22Rv1 (cell line): Measurements from ENCODE around the gene EPB41L4B.
"Not testable (repeated sequence)": the region's sequence is repeated elsewhere in the genome, so short reads cannot be mapped to it uniquely, and the experiment has no call there.

ENCODE experiments used
- ZFX ChIP-seq: fragments of 450-650 bp; IDR thresholded peaks from 2 replicates; pipeline ENCODE4 v1.6.1; 2017; ENCODE audit warnings: antibody characterized with exemption, borderline replicate concordance
- TF ChIP-seq, protein P1 (sequence below): fragments of 450-650 bp; IDR thresholded peaks from 2 replicates; pipeline ENCODE4 v1.5.1; 2017; ENCODE audit warnings: mild to moderate bottlenecking

GRCh38 chr9:109340979-109341378 lies 20.1 kb upstream of the EPB41L4B start:
- not testable (repeated sequence) for TF ChIP-seq ZFX
- TF ChIP-seq, protein P1, sequence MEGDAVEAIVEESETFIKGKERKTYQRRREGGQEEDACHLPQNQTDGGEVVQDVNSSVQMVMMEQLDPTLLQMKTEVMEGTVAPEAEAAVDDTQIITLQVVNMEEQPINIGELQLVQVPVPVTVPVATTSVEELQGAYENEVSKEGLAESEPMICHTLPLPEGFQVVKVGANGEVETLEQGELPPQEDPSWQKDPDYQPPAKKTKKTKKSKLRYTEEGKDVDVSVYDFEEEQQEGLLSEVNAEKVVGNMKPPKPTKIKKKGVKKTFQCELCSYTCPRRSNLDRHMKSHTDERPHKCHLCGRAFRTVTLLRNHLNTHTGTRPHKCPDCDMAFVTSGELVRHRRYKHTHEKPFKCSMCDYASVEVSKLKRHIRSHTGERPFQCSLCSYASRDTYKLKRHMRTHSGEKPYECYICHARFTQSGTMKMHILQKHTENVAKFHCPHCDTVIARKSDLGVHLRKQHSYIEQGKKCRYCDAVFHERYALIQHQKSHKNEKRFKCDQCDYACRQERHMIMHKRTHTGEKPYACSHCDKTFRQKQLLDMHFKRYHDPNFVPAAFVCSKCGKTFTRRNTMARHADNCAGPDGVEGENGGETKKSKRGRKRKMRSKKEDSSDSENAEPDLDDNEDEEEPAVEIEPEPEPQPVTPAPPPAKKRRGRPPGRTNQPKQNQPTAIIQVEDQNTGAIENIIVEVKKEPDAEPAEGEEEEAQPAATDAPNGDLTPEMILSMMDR = not testable (repeated sequence)
